NCI-H82 treated with DMSO at 0.1 percent for 48 hours (cell line): ENCODE measurements around the gene CLTA.
"Not testable (repeated sequence)": the region's sequence is repeated elsewhere in the genome, so short reads cannot be mapped to it uniquely, and the experiment has no call there.

Source experiments
- DNase-seq: peaks from one replicate; lab custom pipeline; 2025; ENCODE audit not compliant: unreplicated experiment; lab: John Stamatoyannopoulos, UW

The CLTA gene

DNA sequence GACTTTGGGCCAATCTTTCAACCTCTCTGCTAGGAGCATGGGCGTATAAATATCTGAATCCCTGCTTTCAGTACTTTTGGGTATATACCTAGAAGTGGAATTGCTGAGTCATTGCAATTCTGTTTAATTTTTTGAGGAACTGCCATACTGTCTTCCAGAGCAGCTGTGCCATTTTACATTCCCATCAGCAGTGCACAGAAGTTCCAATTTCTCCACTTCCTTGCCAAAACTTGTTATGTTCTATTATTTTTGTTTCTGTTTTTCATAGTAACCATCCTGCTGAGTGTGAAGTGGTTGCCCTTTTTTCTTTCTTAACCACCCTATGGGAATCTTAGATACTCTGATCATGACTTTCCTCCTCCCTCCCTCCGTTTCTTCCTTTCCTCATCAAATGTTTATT lies 32.6 kb upstream of the CLTA start:
- DNase-seq: no peak

DNA sequence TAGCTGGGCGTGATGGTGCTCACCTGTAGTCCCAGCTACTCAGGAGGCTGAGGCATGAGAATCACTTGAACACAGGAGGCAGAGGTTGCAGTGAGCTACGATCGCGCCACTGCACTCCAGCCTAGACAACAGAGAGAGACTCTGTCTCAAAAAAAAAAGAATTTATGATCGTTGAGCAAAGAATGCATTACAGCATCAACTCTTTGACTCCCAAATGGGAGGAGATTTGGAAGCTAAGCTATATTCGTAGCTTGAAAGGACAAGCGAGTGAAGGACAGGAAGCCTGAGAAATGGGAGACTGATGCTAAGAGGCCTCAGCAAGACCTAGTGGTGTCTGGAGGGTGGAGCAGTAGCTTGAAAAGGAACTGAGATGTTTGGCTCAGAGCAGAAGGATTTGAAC lies 31.8 kb upstream of the CLTA start:
- DNase-seq: no peak

- not testable (repeated sequence) for DNase-seq
These were observed 31.2 kb upstream of the CLTA start for GRCh38 chr9:36159509-36159908.

DNA sequence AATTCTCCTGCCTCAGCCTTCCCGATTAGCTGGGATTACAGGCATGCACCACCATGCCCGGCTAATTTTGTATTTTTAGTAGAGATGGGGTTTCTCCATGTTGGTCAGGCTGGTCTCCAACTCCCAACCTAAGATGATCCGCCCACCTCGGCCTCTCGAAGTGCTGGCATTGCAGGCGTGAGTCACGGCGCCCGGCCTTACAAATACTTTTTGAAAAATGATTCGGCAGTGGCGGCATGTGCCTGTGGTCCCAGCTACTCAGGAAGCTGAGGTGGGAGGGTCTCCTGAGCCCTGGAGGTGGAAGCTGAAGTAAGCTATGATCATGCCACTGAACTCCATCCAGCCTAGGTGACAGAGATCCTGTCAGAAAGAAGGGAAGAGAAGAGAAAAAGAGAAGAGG lies 30.6 kb upstream of the CLTA start:
- DNase-seq: not testable (repeated sequence)

GRCh38 chr9:36161187-36161586 lies 29.5 kb upstream of the CLTA start:
- DNase-seq: no peak

- no peak for DNase-seq
These were observed 28.4 kb upstream of the CLTA start for GRCh38 chr9:36162211-36162738.

GRCh38 chr9:36163049-36163785 lies 27.5 kb upstream of the CLTA start:
- DNase-seq: no peak

DNA sequence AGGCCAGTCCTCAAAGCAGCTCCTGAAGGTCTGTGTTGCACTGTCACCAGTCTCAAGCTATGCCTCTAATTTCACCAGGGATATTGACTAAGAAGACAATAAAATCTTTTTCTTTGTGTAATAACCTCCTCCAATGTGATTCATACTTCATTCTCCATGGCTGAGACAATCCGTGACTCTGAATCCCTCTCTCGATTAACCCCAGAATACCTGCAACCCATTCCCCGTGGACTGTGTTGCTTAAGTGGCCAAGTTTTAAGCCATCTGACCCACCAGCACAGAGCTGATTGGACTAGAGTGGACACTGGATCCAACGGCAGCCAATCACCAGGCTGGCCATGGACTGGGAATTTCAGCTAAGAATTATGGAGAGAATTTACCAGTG lies 26.9 kb upstream of the CLTA start:
- DNase-seq: no peak

- DNase-seq: no peak
These were observed 26.3 kb upstream of the CLTA start for GRCh38 chr9:36164372-36164771.

DNA sequence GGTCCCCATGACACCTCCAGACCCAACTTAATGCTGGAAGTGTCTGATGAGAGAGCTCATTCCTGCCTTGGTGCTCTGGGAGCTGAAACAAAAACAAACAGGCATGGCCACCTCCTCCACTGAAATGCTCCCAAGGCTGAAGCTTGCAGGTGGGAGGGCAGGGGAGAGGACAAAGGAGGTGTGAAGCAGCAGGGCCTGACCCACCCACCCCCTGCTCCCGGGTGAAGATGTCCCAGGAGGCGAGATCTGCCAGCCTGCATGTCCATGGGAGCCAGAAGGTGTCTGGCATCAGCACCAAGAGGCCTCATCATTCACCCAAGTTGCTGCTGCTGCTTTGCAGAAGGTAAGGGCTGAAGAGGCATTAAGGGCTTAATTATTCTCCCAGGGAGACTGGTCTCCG lies 25.7 kb upstream of the CLTA start:
- DNase-seq: no peak

GRCh38 chr9:36165826-36166167 lies 24.9 kb upstream of the CLTA start:
- no peak for DNase-seq

- peak; percentile 19 for DNase-seq
These were observed 24.4 kb upstream of the CLTA start for GRCh38 chr9:36166168-36166927.

DNA sequence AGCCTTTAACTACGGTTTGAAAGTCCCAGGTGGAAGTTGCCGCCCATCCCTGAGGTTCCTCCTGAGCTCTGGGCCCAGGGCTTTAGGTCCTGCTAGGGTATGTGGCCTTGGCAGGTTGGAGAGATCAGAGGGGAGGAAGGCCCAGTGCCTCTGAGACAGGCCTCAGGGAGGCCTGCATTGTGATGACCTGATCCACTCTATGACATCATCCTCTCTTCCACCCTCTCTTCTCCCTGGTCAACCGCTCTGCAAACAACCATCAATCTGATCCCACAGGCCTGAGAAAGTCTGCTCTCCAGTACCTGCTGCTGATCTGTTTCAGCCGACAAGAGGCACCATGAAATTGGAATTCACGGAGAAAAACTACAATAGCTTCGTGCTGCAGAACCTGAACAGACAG lies 21.6 kb upstream of the CLTA start, which contains the start of gene CCIN:
Gene CCIN, plus strand, starts transcription at position 223 of the 400 bp plus-strand sequence. Its CDS starts 115 bp downstream, at position 338.
- no peak for DNase-seq

DNA sequence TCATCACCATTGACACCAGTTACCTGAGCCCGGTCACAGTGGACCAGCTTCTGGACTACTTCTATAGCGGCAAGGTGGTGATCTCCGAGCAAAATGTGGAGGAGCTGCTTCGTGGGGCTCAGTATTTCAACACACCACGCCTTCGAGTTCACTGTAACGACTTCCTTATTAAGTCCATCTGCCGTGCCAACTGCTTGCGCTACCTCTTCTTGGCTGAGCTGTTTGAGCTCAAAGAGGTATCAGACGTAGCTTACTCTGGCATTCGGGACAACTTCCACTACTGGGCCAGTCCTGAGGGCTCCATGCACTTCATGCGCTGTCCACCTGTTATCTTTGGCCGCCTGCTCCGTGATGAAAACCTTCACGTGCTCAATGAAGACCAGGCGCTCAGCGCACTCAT lies 21.0 kb upstream of the CLTA start:
- no peak for DNase-seq

- no peak for DNase-seq
These were observed 20.2 kb upstream of the CLTA start for GRCh38 chr9:36170531-36170930.

- no peak for DNase-seq
These were observed 16.9 kb upstream of the CLTA start for GRCh38 chr9:36173861-36174260.

DNA sequence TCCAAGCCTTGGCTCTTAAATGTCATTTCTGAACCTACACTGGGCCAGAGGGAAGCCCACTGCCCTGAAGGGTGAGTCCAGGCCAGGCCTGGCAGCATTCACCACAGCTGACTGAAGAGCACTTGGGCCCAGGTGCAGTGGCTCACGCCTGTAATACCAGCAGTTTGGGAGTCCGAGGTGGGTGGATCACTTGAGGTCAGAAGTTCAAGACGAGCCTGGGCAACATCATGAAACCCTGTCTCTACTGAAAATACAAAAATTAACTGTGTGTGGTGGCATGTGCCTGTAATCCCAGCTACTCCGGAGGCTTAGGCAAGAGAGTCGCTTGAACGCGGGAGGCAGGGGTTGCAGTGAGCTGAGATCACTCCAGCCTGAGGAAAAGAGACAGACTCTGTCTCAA lies 16.4 kb upstream of the CLTA start:
- DNase-seq: no peak

DNA sequence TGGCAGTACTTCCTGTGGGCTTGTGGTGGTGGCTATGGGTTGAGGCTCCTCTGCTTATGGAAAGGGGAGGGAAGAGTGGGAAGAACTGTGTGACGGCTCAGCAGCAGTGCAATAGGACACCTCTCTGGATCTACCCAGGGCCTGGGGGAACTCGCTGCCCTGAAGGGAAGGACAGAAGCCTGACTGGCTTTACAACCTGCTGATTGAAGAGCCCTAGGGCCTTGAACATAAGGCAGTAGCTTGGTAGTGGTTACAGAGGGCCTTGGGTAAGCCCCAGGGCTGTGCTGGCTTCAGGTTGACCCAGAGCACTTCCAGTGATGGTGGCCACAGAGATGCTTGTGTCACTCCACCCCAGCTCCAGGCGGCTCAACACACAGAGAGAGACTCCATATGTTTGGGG lies 16.0 kb upstream of the CLTA start:
- DNase-seq: no peak

DNA sequence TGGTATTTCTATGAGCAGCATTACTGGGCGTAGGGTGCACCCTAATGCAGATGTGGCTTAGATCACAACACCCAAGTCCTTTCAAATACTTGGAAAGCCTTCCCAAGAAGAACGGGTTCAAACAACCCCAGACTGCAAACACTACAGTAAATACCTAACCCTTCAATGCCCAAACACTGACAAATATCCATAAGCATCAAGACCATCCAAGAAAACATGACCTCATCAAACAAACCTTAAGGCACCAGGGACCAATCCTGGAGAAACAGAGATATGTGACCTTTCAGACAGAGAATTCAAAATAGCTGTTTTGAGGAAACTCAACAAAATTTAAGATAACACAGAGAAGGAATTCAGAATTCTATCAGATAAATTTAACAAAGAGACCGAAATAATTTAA lies 15.5 kb upstream of the CLTA start:
- not testable (repeated sequence) for DNase-seq

- DNase-seq: not testable (repeated sequence)
These were observed 14.2 kb upstream of the CLTA start for GRCh38 chr9:36176496-36176895.

GRCh38 chr9:36177571-36177970 lies 13.2 kb upstream of the CLTA start:
- no peak for DNase-seq

- DNase-seq: not testable (repeated sequence)
These were observed 10.5 kb upstream of the CLTA start for GRCh38 chr9:36180243-36180642.
